ENCODE data around the gene PER2. TPM values are rescaled to one million over a fixed set of nuclear protein-coding genes. Genes with fewer than 3 reads are reported as not detected.

PER2 gene
- total and polyA plus RNA-seq, 10 of the 15 experiments (the other 5 are each of a cell fraction or from before 2014, with no cell fraction given), result 1.5 to 15.1 (median 4.6) TPM

- TF ChIP-seq E2F8 (IDR thresholded peaks at IDR 0.05; ENCODE audit: low read depth, partially characterized antibody) (no peak), MEF2A (IDR thresholded peaks at IDR 0.05; ENCODE audit: insufficient read depth, low read depth, low read length) (no peak), RUNX3 (IDR thresholded peaks at IDR 0.05; ENCODE audit: low read length) (peak; percentile 42), ZBTB40 (IDR thresholded peaks at IDR 0.05; ENCODE audit: borderline replicate concordance) (no peak)
Measured at GRCh38 chr2:238202326-238203093, 85.9 kb downstream of the PER2 start (continued).

Other genes starting within 250 kb of the PER2 start
Only the 7 nearest of the 8 such genes appear.
- 0.49 and 0.56 TPM in 2 replicates for gene ESPNL, start 188.3 kb downstream of the PER2 start, total RNA-seq (2014; rRNA removed)
- 0.14 and 0.18 TPM in 2 replicates for gene ESPNL, start 188.3 kb downstream of the PER2 start, total RNA-seq (2014; rRNA removed; fragmentation: Illumina TruSeq; extraction: Trizol)
- 0.32 and 0.41 TPM in 2 replicates for gene ESPNL, start 188.3 kb downstream of the PER2 start, total RNA-seq (2021)
- 0.56 and 0.94 TPM in 2 replicates for gene ESPNL, start 188.3 kb downstream of the PER2 start, polyA plus RNA-seq (2011; rRNA removed)
- gene ESPNL, start 188.3 kb downstream of the PER2 start, polyA plus RNA-seq (2014; fragmentation: Illumina TruSeq; extraction: Trizol), result 0.12 TPM in 1 of 2 replicates, not detected in the other
- gene ESPNL, start 188.3 kb downstream of the PER2 start, polyA plus RNA-seq (2014; fragmentation: Nextera tagmentation; extraction: Ambion mirVana), result not detected
- 0.36 and 0.39 TPM in 2 replicates for gene ESPNL, start 188.3 kb downstream of the PER2 start, polyA plus RNA-seq (2014; rRNA removed)
- under 1 TPM in 1 of 2 experiments, not detected in 1; 0.05 TPM for gene ESPNL, start 188.3 kb downstream of the PER2 start, polyA plus RNA-seq (2016; fragmentation: Nextera tagmentation; extraction: Ambion mirVana)
- 0.05 TPM in 1 of 2 replicates, not detected in the other for gene KLHL30, start 149.9 kb downstream of the PER2 start, total RNA-seq (2014; rRNA removed)
- gene KLHL30, start 149.9 kb downstream of the PER2 start, total RNA-seq (2014; rRNA removed; fragmentation: Illumina TruSeq; extraction: Trizol), result not detected in 2 replicates
- gene KLHL30, start 149.9 kb downstream of the PER2 start, total RNA-seq (2021), result 0.05 TPM in 1 of 2 replicates, not detected in the other
- not detected in 2 replicates for gene KLHL30, start 149.9 kb downstream of the PER2 start, polyA plus RNA-seq (2011; rRNA removed)
- not detected in 2 replicates for gene KLHL30, start 149.9 kb downstream of the PER2 start, polyA plus RNA-seq (2014; fragmentation: Illumina TruSeq; extraction: Trizol)
- gene KLHL30, start 149.9 kb downstream of the PER2 start, polyA plus RNA-seq (2014; fragmentation: Nextera tagmentation; extraction: Ambion mirVana), result not detected
- gene KLHL30, start 149.9 kb downstream of the PER2 start, polyA plus RNA-seq (2014; rRNA removed), result not detected in 2 replicates
- under 1 TPM in 1 of 2 experiments, not detected in 1; 0.03 TPM for gene KLHL30, start 149.9 kb downstream of the PER2 start, polyA plus RNA-seq (2016; fragmentation: Nextera tagmentation; extraction: Ambion mirVana)
- not detected in 2 replicates for gene ERFE, start 129.6 kb downstream of the PER2 start, total RNA-seq (2014; rRNA removed)
- not detected in 2 replicates for gene ERFE, start 129.6 kb downstream of the PER2 start, total RNA-seq (2014; rRNA removed; fragmentation: Illumina TruSeq; extraction: Trizol)
- gene ERFE, start 129.6 kb downstream of the PER2 start, total RNA-seq (2021), result not detected in 2 replicates
- not detected in 2 replicates for gene ERFE, start 129.6 kb downstream of the PER2 start, polyA plus RNA-seq (2011; rRNA removed)
- gene ERFE, start 129.6 kb downstream of the PER2 start, polyA plus RNA-seq (2014; fragmentation: Illumina TruSeq; extraction: Trizol), result not detected in 2 replicates
- not detected for gene ERFE, start 129.6 kb downstream of the PER2 start, polyA plus RNA-seq (2014; fragmentation: Nextera tagmentation; extraction: Ambion mirVana)
- not detected in 2 replicates for gene ERFE, start 129.6 kb downstream of the PER2 start, polyA plus RNA-seq (2014; rRNA removed)
- not detected for gene ERFE, start 129.6 kb downstream of the PER2 start, polyA plus RNA-seq (2016; fragmentation: Nextera tagmentation; extraction: Ambion mirVana)
- gene ILKAP, start 84.9 kb downstream of the PER2 start, total RNA-seq (2014; rRNA removed), result 30.2 and 30.8 TPM in 2 replicates
- gene ILKAP, start 84.9 kb downstream of the PER2 start, total RNA-seq (2014; rRNA removed; fragmentation: Illumina TruSeq; extraction: Trizol), result 22.9 and 24.0 TPM in 2 replicates
- gene ILKAP, start 84.9 kb downstream of the PER2 start, total RNA-seq (2021), result 42.2 and 44.5 TPM in 2 replicates
- 39.2 and 46.5 TPM in 2 replicates for gene ILKAP, start 84.9 kb downstream of the PER2 start, polyA plus RNA-seq (2011; rRNA removed)
- gene ILKAP, start 84.9 kb downstream of the PER2 start, polyA plus RNA-seq (2014; fragmentation: Illumina TruSeq; extraction: Trizol), result 23.7 and 30.2 TPM in 2 replicates
- gene ILKAP, start 84.9 kb downstream of the PER2 start, polyA plus RNA-seq (2014; fragmentation: Nextera tagmentation; extraction: Ambion mirVana), result 10 to 100 TPM in 1 of 2 experiments, 1 to 10 TPM in 1; 4.2 to 11.2 TPM
- gene ILKAP, start 84.9 kb downstream of the PER2 start, polyA plus RNA-seq (2014; rRNA removed), result 55.8 and 65.3 TPM in 2 replicates
- 10 to 100 TPM; 63.8 to 64.8 TPM for gene ILKAP, start 84.9 kb downstream of the PER2 start, polyA plus RNA-seq (2016; fragmentation: Nextera tagmentation; extraction: Ambion mirVana)
- gene HES6, start 48.6 kb downstream of the PER2 start, total RNA-seq (2014; rRNA removed), result 1.4 and 1.5 TPM in 2 replicates
- 0.23 and 0.67 TPM in 2 replicates for gene HES6, start 48.6 kb downstream of the PER2 start, total RNA-seq (2014; rRNA removed; fragmentation: Illumina TruSeq; extraction: Trizol)
- gene HES6, start 48.6 kb downstream of the PER2 start, total RNA-seq (2021), result 1.7 and 1.8 TPM in 2 replicates
- 0.33 and 0.61 TPM in 2 replicates for gene HES6, start 48.6 kb downstream of the PER2 start, polyA plus RNA-seq (2011; rRNA removed)
- gene HES6, start 48.6 kb downstream of the PER2 start, polyA plus RNA-seq (2014; fragmentation: Illumina TruSeq; extraction: Trizol), result 0.21 TPM in 1 of 2 replicates, not detected in the other
- gene HES6, start 48.6 kb downstream of the PER2 start, polyA plus RNA-seq (2014; fragmentation: Nextera tagmentation; extraction: Ambion mirVana), result under 1 TPM; 0.11 to 0.15 TPM
- gene HES6, start 48.6 kb downstream of the PER2 start, polyA plus RNA-seq (2014; rRNA removed), result 1.2 and 2.5 TPM in 2 replicates
- gene HES6, start 48.6 kb downstream of the PER2 start, polyA plus RNA-seq (2016; fragmentation: Nextera tagmentation; extraction: Ambion mirVana), result 1 to 10 TPM in 1 of 2 experiments, under 1 TPM in 1; 1.00 to 1.1 TPM
- 3.3 and 3.7 TPM in 2 replicates for gene TRAF3IP1, start 31.9 kb upstream of the PER2 start, total RNA-seq (2014; rRNA removed)
- 3.8 and 4.5 TPM in 2 replicates for gene TRAF3IP1, start 31.9 kb upstream of the PER2 start, total RNA-seq (2014; rRNA removed; fragmentation: Illumina TruSeq; extraction: Trizol)
- 7.5 and 10.9 TPM in 2 replicates for gene TRAF3IP1, start 31.9 kb upstream of the PER2 start, total RNA-seq (2021)
- gene TRAF3IP1, start 31.9 kb upstream of the PER2 start, polyA plus RNA-seq (2011; rRNA removed), result 2.3 and 3.2 TPM in 2 replicates
- gene TRAF3IP1, start 31.9 kb upstream of the PER2 start, polyA plus RNA-seq (2014; fragmentation: Illumina TruSeq; extraction: Trizol), result 6.8 and 12.5 TPM in 2 replicates
- gene TRAF3IP1, start 31.9 kb upstream of the PER2 start, polyA plus RNA-seq (2014; fragmentation: Nextera tagmentation; extraction: Ambion mirVana), result 1 to 10 TPM; 1.6 to 2.1 TPM
- 3.8 and 4.2 TPM in 2 replicates for gene TRAF3IP1, start 31.9 kb upstream of the PER2 start, polyA plus RNA-seq (2014; rRNA removed)
- 1 to 10 TPM; 2.0 to 7.4 TPM for gene TRAF3IP1, start 31.9 kb upstream of the PER2 start, polyA plus RNA-seq (2016; fragmentation: Nextera tagmentation; extraction: Ambion mirVana)
- gene ASB1, start 138.3 kb upstream of the PER2 start, total RNA-seq (2014; rRNA removed), result 18.4 and 30.0 TPM in 2 replicates
- gene ASB1, start 138.3 kb upstream of the PER2 start, total RNA-seq (2014; rRNA removed; fragmentation: Illumina TruSeq; extraction: Trizol), result 13.7 and 16.3 TPM in 2 replicates
- 31.2 and 34.2 TPM in 2 replicates for gene ASB1, start 138.3 kb upstream of the PER2 start, total RNA-seq (2021)
- 13.7 and 22.7 TPM in 2 replicates for gene ASB1, start 138.3 kb upstream of the PER2 start, polyA plus RNA-seq (2011; rRNA removed)
- 9.5 and 17.4 TPM in 2 replicates for gene ASB1, start 138.3 kb upstream of the PER2 start, polyA plus RNA-seq (2014; fragmentation: Illumina TruSeq; extraction: Trizol)
- gene ASB1, start 138.3 kb upstream of the PER2 start, polyA plus RNA-seq (2014; fragmentation: Nextera tagmentation; extraction: Ambion mirVana), result 10 to 100 TPM in 1 of 2 experiments, 1 to 10 TPM in 1; 5.2 to 16.2 TPM
- gene ASB1, start 138.3 kb upstream of the PER2 start, polyA plus RNA-seq (2014; rRNA removed), result 31.2 and 37.3 TPM in 2 replicates
- gene ASB1, start 138.3 kb upstream of the PER2 start, polyA plus RNA-seq (2016; fragmentation: Nextera tagmentation; extraction: Ambion mirVana), result 10 to 100 TPM; 28.8 to 29.5 TPM

All from GM12878 (cell line).